ENCODE measurements around the gene LUC7L.
"Not testable (repeated sequence)": the region's sequence is repeated elsewhere in the genome, so short reads cannot be mapped to it uniquely, and the experiment has no call there.

DNA sequence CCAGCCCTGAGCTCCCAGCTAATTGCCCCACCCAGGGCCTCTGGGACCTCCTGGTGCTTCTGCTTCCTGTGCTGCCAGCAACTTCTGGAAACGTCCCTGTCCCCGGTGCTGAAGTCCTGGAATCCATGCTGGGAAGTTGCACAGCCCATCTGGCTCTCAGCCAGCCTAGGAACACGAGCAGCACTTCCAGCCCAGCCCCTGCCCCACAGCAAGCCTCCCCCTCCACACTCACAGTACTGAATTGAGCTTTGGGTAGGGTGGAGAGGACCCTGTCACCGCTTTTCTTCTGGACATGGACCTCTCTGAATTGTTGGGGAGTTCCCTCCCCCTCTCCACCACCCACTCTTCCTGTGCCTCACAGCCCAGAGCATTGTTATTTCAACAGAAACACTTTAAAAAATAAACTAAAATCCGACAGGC is 59.2 kb downstream of the LUC7L start:
- TF ChIP-seq EZH2 (IDR thresholded peaks at IDR 0.05); POLR2AphosphoS5 (IDR thresholded peaks at IDR 0.05; ENCODE audit: borderline replicate concordance, low read depth, low read length): not testable (repeated sequence)

All from SK-N-MC (cell line).